ENCODE data around the gene NIPBL.
"Not testable (repeated sequence)": the region's sequence is repeated elsewhere in the genome, so short reads cannot be mapped to it uniquely, and the experiment has no call there.

Gene NIPBL

DNA sequence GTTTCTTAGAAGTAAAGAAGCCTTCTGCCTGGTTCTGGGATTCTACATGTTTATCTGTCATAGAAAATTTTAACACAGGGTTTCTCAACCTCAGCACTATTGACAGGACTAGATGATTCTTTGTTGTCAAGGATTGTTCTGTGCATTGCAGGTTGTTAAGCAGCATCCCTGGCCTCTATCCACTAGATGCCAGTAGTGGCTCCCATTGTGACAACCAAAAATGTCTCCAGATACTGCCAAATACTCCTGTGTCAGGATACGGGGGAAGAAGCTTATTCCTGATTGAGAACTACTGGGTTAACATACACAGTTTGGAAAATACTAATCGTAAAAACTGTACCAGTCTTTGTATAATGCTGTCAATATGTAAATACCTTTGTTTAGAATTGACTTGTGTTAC lies 167.1 kb downstream of the NIPBL start:
- no peaks in the 10 kb centered on the region for H3K27me3 Mint-ChIP-seq
- no peaks in the 10 kb centered on the region for H3K4me1 Mint-ChIP-seq (ENCODE audit: low read depth)
- H3K9me3 Mint-ChIP-seq, result no peaks in the 10 kb centered on the region
- H3K27ac Mint-ChIP-seq, result no peak overlapping the region
- peaks cover 31% of the 10 kb centered on the region for H3K36me3 Mint-ChIP-seq (ENCODE audit: low read depth)
- no peak overlapping the region for H3K4me3 Mint-ChIP-seq

DNA sequence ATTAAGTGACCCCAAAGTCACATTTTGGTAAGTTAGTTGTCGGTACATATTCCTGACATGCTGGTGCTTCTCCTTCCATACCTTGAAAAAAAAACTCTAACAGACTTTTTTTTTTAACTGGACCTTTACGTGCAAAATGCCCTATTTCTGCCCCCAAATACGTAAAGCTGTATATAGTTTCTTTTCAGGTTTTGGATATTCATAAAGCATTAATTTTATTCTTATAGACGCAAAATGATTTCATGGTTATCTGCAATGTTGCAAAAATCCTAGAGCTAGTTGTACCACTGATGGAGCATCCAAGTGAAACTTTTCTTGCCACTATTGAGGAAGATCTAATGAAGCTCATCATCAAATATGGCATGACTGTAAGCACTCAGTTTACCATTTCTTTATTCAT lies 167.6 kb downstream of the NIPBL start:
- Mint-ChIP-seq H3K9me3 (no peaks in the 10 kb centered on the region), H3K27me3 (no peaks in the 10 kb centered on the region), H3K4me1 (ENCODE audit: low read depth) (no peaks in the 10 kb centered on the region), H3K27ac (no peak overlapping the region), H3K36me3 (ENCODE audit: low read depth) (peaks cover 33% of the 10 kb centered on the region), H3K4me3 (no peak overlapping the region)

DNA sequence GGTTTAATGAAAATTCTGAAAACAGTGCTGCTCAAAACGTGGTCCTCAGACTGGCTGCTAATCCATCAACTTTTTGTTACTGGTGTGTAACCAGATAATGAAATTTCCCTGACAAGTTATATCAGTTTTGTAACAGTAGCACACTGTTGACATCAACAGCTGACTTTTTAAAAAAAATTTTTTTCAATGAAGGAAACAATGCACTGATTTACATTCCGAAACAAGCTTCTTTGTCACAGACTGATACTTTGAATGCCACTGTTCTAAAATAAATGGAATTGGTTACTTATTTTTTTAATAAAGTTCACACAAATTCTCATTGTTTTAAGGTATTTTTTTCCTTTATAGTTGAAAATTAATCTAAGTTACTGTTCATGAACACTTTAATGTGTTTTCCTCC lies 169.1 kb downstream of the NIPBL start:
- no peaks in the 10 kb centered on the region for H3K4me1 Mint-ChIP-seq (ENCODE audit: low read depth)
- no peak overlapping the region for H3K4me3 Mint-ChIP-seq
- peaks cover 45% of the 10 kb centered on the region for H3K36me3 Mint-ChIP-seq (ENCODE audit: low read depth)
- H3K9me3 Mint-ChIP-seq, result no peaks in the 10 kb centered on the region
- no peak overlapping the region for H3K27ac Mint-ChIP-seq
- H3K27me3 Mint-ChIP-seq, result no peaks in the 10 kb centered on the region

DNA sequence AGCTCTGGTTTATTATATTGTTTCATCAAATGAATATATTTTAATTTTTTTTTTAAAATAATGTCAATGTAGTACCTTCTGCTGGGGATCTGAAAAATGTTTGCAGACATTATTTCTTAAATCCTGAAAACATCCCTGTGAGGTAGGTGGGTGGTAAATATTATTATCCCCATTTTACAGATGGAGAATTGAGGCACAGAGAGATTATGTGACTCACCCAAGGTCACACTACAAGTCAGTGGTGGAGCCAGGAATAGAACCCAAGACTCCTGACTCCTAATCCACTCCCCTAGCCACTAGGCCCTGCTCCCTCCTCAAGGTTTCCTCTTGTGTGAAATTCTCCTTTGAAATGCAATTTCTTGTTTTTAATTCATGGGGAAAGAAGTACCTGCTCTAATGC lies 171.4 kb downstream of the NIPBL start:
- Mint-ChIP-seq H3K4me1 (ENCODE audit: low read depth) (no peaks in the 10 kb centered on the region), H3K27ac (no peak overlapping the region)

DNA sequence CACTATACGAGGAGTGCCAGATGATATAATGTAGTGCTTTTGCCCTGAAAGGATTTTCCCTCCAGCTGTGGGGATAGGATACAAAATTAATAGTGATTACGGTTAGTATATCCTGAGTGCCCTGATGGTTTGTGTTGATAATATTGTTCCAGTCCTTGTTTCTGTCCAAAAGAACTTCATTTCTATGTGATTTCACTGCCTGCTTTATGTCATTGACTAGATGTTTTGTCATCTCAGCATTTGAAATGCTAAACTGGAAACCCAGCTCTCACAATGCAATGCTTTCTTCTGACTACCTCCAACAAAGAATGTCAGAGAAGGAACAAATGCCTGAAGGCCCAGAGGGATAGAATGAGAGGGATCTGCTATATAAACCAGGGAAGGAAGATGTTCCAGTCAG lies 177.8 kb downstream of the NIPBL start:
- no peak overlapping the region for H3K4me3 Mint-ChIP-seq
- H3K9me3 Mint-ChIP-seq, result no peaks in the 10 kb centered on the region
- H3K36me3 Mint-ChIP-seq (ENCODE audit: low read depth), result peaks cover 50% of the 10 kb centered on the region
- H3K27ac Mint-ChIP-seq, result no peak overlapping the region
- H3K4me1 Mint-ChIP-seq (ENCODE audit: low read depth), result no peaks in the 10 kb centered on the region
- H3K27me3 Mint-ChIP-seq, result no peaks in the 10 kb centered on the region

More for the DNA sequence above, 171.4 kb downstream of the NIPBL start:
- Mint-ChIP-seq H3K4me3 (no peak overlapping the region), H3K9me3 (no peaks in the 10 kb centered on the region), H3K27me3 (no peaks in the 10 kb centered on the region), H3K36me3 (ENCODE audit: low read depth) (peaks cover 55% of the 10 kb centered on the region)

DNA sequence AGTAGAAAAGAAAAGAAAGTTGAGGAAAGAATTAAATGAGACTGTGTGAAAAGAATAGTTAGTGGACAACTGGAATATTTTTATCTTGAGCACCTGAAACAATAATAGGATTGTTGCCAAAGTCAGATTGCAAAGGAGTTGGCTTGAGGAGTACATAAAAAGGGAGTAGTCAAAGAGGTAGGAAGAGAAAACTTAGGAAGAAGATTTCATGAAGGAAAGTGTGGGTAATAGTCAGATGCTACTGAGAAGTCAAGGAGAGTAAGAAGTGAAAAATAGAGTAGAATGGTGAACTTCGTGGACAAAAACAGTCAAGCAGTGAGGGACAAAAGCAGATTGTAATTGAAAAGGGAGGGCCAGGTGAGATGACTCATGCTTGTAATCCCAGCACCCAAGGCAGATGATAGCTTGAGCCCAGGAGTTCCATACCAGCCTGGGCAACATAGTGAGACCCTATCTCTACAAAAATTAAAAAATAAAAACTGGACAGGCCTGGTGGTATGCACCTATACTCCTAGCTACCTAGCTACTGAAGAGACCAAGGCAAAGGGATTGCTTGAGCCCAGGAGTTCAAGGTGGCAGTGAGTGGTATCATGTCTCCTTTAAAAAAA lies 178.9 kb downstream of the NIPBL start:
- Mint-ChIP-seq H3K27me3 (no peaks in the 10 kb centered on the region), H3K27ac (no peak overlapping the region), H3K4me3 (no peak overlapping the region), H3K36me3 (ENCODE audit: low read depth) (peaks cover 51% of the 10 kb centered on the region), H3K4me1 (ENCODE audit: low read depth) (no peaks in the 10 kb centered on the region), H3K9me3 (no peaks in the 10 kb centered on the region)

DNA sequence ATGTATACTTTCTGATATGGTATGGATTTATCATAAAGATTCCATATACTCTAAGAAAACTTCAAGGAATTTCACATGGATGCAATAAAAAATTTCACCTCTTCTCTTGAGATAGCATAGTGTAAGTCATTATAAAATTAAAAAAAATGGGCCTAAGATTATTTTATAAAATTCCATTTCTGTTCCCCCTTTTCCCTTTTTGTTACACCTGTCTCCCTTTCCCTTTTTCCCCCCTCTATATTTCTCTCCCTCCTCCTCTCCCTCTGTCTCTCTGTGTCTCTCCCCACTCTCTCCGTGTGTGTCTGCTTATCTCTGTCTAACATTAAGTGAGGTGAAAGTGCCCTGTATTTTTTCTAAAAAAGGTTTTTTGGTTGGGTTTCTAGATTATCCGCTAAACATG lies 180.2 kb downstream of the NIPBL start:
- Mint-ChIP-seq H3K27ac (peak overlapping the region; percentile 1), H3K36me3 (ENCODE audit: low read depth) (peaks cover 48% of the 10 kb centered on the region), H3K9me3 (no peaks in the 10 kb centered on the region), H3K4me1 (ENCODE audit: low read depth) (no peaks in the 10 kb centered on the region), H3K4me3 (no peak overlapping the region), H3K27me3 (no peaks in the 10 kb centered on the region)

DNA sequence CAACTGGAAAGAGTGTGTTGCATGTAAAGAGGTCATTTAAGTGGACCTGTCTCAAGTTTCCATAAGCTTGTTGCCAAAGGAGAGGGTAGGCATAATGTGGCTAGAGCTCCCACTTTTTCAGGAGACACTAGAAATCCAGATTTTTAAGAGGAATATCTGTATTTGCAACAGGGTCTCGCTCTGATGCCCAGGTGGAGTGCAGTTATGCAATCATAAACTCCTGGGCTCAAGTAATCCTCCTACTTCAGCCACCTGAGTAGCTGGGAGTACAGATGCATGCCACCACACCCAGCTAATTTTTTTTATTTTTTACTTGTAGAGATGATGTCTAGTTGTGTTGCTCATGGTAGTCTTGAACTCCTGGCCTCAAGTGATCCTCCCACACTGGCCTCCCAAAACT lies 183.5 kb downstream of the NIPBL start:
- peaks cover 51% of the 10 kb centered on the region for H3K36me3 Mint-ChIP-seq (ENCODE audit: low read depth)
- no peak overlapping the region for H3K4me3 Mint-ChIP-seq

DNA sequence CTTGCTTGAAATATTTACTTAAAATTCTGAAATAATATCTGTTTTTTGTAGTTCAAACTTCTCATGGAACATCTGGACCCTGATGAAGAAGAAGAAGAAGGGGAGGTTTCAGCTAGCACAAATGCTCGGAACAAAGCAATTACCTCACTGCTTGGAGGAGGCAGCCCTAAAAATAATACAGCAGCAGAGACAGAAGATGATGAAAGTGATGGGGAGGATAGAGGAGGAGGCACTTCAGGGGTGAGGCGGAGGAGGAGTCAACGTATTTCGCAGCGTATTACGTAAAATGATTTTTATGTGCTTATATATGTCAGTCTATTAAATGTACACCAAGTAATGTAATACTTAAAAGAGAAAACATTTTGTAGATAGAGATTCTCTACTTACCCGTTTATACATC lies 187.2 kb downstream of the NIPBL start:
- H3K9me3 Mint-ChIP-seq, result no peaks in the 10 kb centered on the region
- H3K36me3 Mint-ChIP-seq (ENCODE audit: low read depth), result peaks cover 36% of the 10 kb centered on the region
- H3K4me3 Mint-ChIP-seq, result no peak overlapping the region
- H3K27ac Mint-ChIP-seq, result no peak overlapping the region
- H3K4me1 Mint-ChIP-seq (ENCODE audit: low read depth), result no peaks in the 10 kb centered on the region
- H3K27me3 Mint-ChIP-seq, result no peaks in the 10 kb centered on the region

More for the DNA sequence above, 183.5 kb downstream of the NIPBL start:
- Mint-ChIP-seq H3K27me3 (no peaks in the 10 kb centered on the region), H3K27ac (no peak overlapping the region), H3K4me1 (ENCODE audit: low read depth) (no peaks in the 10 kb centered on the region), H3K9me3 (no peaks in the 10 kb centered on the region)

DNA sequence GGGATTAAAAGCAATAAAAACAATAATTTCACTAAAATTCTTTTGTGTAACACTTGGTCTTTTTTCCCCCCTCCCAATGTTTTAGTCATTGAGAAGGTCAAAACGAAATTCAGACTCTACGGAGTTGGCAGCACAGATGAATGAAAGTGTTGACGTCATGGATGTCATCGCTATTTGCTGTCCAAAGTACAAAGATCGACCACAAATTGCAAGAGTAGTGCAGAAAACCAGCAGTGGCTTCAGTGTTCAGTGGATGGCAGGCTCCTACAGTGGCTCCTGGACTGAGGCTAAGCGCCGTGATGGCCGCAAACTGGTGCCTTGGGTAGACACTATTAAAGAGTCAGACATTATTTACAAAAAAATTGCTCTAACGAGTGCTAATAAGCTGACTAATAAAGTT lies 187.9 kb downstream of the NIPBL start:
- no peaks in the 10 kb centered on the region for H3K27me3 Mint-ChIP-seq
- H3K4me3 Mint-ChIP-seq, result no peak overlapping the region
- H3K36me3 Mint-ChIP-seq (ENCODE audit: low read depth), result peaks cover 32% of the 10 kb centered on the region
- H3K27ac Mint-ChIP-seq, result no peak overlapping the region
- H3K4me1 Mint-ChIP-seq (ENCODE audit: low read depth), result no peaks in the 10 kb centered on the region
- H3K9me3 Mint-ChIP-seq, result no peaks in the 10 kb centered on the region

DNA sequence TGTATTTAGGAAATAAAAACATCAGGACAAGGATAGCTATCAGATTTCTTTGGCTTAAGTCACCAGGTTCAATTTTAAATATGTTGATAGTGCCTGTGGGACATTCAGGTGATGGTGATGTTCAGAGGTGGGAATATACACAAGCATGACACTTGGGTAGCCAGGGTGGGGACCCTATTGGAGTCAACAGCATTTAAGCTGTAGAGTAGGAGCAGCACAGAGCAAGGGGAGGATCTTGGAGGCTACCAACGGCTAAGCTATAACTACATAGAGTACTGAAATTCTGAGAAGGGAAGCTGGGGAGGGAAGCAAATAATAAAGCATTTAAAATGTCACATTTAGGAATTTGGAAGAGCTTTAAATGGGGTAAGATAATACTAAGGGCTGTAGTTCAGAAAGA lies 194.9 kb downstream of the NIPBL start:
- Mint-ChIP-seq H3K27ac (no peak overlapping the region), H3K36me3 (ENCODE audit: low read depth) (peaks cover under 1% of the 10 kb centered on the region), H3K4me1 (ENCODE audit: low read depth) (no peaks in the 10 kb centered on the region), H3K9me3 (no peaks in the 10 kb centered on the region), H3K4me3 (no peak overlapping the region), H3K27me3 (no peaks in the 10 kb centered on the region)

DNA sequence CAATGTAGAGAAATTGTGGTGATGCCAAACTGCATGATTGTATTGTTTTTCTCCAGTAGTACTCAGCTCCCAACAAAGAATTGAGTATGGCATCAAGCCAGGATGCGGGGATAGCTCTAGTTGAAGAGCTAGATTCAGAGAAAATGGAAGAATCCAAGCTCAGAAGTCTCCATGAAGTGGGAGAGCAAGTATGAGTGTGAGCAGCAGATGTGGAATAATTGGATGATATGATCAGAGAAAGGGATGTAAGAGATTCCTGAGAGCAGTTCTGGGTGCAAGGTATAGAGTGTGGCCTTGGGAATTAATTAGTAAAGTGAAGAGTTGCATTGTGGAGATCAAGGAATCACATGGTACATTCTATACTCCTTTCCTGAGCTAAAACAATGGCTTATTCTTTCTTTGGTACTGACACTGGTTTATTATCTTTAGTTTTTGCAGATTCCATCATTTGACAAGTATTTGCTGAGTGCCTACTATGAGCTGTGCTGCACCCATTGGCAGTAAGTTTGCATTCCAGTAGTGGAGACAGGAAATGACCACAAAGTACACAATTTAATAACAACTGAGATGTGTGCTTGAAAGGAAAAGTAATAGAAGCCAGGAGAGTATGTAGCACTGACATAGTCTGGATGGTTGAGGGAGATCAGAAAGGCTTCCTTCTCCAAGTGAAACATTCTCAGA lies 195.5 kb downstream of the NIPBL start:
- H3K36me3 Mint-ChIP-seq (ENCODE audit: low read depth), result peaks cover 4% of the 10 kb centered on the region
- no peaks in the 10 kb centered on the region for H3K9me3 Mint-ChIP-seq
- H3K4me3 Mint-ChIP-seq, result no peak overlapping the region
- H3K27me3 Mint-ChIP-seq, result no peaks in the 10 kb centered on the region
- H3K4me1 Mint-ChIP-seq (ENCODE audit: low read depth), result no peaks in the 10 kb centered on the region
- H3K27ac Mint-ChIP-seq, result no peak overlapping the region

DNA sequence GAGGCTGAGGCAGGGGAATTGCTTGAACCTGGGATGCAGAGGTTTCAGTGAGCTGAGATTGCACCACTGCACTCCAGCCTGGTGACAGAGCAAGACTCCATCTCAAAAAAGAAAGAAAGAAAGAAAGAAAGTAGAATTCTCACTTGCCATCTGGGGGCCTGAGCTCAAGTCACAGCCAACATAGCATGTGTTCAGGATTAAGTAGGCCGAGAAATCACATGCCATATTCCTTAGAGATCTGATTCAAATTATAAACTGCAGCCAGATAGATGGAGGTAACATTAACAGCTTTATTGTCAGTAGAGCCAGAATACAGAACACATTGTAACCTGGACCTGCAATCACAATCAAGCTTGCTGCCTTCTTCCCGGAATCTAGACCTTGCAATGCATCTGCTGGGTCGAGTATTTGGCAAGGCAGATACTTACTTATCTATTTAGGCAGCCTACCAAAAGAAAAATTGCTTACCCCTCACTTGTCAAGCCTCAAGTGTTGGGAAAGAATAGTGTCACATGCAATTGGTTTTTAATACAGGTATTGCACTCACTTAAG lies 198.9 kb downstream of the NIPBL start:
- peaks cover 17% of the 10 kb centered on the region for H3K36me3 Mint-ChIP-seq (ENCODE audit: low read depth)
- no peak overlapping the region for H3K27ac Mint-ChIP-seq
- no peak overlapping the region for H3K4me3 Mint-ChIP-seq
- no peaks in the 10 kb centered on the region for H3K9me3 Mint-ChIP-seq
- no peaks in the 10 kb centered on the region for H3K27me3 Mint-ChIP-seq
- H3K4me1 Mint-ChIP-seq (ENCODE audit: low read depth), result no peaks in the 10 kb centered on the region

DNA sequence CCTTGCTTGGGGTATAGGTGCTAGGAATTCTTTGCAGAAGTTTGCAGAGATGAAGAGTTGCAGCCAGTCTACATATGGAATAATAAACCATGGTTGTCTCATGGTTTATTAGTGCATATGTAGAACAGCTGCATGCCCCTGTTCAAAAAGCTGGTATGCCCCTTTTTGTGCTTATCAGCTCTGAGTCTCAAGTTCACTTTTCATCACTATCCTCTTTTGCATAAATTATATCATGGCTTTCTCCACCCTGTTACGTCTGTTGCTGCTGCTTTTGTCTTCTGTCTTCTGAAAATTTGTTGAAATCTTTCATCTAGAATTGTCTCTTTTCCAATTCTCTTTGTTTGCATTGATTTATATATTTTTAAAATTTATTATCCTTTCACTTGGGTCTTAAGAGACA lies 200.6 kb downstream of the NIPBL start:
- Mint-ChIP-seq H3K4me3 (no peak overlapping the region), H3K9me3 (no peaks in the 10 kb centered on the region), H3K27ac (no peak overlapping the region), H3K27me3 (no peaks in the 10 kb centered on the region), H3K4me1 (ENCODE audit: low read depth) (no peaks in the 10 kb centered on the region), H3K36me3 (ENCODE audit: low read depth) (peaks cover 19% of the 10 kb centered on the region)

DNA sequence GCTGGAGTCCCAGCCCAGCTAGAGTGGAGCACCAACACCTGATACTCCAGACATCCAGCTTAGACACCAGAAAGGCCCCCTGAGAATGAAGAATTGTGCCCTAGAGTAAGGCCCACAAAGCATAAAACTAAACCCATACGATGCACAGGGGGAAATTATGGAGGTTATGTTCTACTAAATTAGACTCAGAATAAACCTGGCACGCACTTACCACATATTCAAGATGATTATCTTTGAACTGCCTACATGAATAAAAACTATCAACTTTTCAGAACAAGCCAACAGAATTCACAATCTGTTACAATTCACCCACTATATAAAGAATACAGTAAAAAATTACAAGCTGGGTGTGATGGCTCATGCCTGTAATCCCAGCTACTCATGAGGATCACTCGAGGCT lies 204.1 kb downstream of the NIPBL start:
- Mint-ChIP-seq H3K4me1 (ENCODE audit: low read depth) (no peaks in the 10 kb centered on the region), H3K4me3 (no peak overlapping the region), H3K27me3 (no peaks in the 10 kb centered on the region), H3K36me3 (ENCODE audit: low read depth) (peaks cover 32% of the 10 kb centered on the region), H3K27ac (no peak overlapping the region), H3K9me3 (no peaks in the 10 kb centered on the region)

DNA sequence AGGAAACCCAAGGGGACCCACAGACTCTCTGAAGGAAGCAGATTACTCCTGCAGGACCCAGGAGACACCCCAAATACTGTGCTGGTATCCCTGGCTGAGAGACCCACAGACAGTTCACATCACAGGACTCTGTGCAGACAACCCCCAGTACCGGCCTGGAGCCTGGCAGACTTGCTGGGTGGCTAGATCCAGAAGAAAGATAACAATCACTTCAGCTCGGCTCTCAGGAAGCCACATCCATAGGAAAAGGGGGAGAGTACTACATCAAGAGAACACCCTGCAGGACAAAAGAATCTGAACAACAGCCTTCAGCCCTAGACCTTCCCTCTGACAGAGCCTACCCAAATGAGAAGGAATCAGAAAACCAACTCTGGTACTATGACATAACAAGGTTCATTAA lies 206.4 kb downstream of the NIPBL start:
- peaks cover 39% of the 10 kb centered on the region for H3K36me3 Mint-ChIP-seq (ENCODE audit: low read depth)
- H3K4me3 Mint-ChIP-seq; H3K27ac Mint-ChIP-seq; H3K27me3 Mint-ChIP-seq; H3K4me1 Mint-ChIP-seq (ENCODE audit: low read depth); H3K9me3 Mint-ChIP-seq: not testable (repeated sequence)

Data from stimulated activated naive CD8-positive, alpha-beta T cell treated with anti-CD3 and anti-CD28 coated beads, Interleukin-15, Interleukin-2, amounts not matched to agents 100 ng/mL and 50 ng/mL, for 24 hours (primary cell).